ENCODE measurements around the gene IKZF1.

Gene IKZF1

DNA sequence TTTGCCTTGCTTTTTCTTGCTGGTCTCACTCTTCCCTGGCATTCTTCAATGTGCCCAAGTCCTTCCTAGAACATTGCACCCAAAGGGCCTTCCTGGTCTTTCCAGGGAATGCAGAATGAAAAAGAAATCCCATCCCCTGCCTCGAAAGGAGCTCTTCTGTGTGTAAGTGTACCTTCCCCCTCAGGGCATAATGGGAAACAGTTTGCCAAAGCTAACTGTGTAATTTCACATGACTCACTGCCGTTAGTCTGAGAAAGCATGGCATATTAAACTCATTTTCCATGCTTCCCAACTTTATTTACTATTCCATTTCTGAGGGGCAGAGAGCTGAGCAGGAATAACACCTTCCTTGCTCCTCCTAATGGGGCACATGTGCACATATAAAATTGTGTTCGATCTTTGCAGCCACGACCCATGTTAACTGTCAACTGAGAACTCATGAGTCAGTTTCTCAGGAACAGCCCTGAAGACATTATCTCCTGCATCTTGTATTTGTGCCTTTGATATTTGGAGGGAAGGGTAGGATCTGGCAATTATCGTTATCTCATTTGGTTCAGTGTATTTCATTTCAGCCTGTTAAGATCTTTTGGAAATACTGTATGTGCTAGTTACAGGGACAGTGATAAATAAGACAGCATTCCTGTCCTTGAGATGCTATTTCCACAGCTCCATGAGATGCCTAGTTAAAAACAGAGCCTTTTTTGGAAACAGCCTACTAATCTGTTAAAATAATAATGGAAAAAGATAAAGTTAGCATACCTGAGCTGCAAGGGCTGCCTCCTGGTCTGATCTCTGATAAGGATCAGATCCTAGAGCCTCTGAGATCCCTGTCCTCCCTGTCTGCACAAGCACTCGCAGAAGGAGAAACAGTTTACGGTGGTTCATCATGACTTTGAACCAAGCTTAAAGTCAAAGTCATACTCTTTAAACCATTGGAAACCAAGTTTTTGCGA lies 42.3 kb downstream of the IKZF1 start:
- H2AFZ ChIP-seq (ENCODE audit: low read depth, low read length): no peak overlapping the region
- no peaks in the 10 kb centered on the region for H3K9me3 ChIP-seq (ENCODE audit: insufficient read depth, low read length, severe bottlenecking)
- no peaks in the 10 kb centered on the region for H4K20me1 ChIP-seq (ENCODE audit: insufficient read depth, low read length)
- H3K27ac ChIP-seq (ENCODE audit: low read length): peak overlapping the region; percentile 51
- H3K9ac ChIP-seq (ENCODE audit: low read depth, low read length): no peak overlapping the region
- peaks cover 81% of the 10 kb centered on the region for H3K36me3 ChIP-seq (ENCODE audit: insufficient read depth, low read length)
- H3K79me2 ChIP-seq (ENCODE audit: insufficient read depth, low read length): peaks cover 98% of the 10 kb centered on the region
- DNase-seq: no peak
- peaks cover 93% of the 10 kb centered on the region for H3K4me1 ChIP-seq (ENCODE audit: insufficient read depth, low read length)
- H3K4me3 ChIP-seq (ENCODE audit: low read depth in 1 of 2, low read length in 2 of 2): no peak overlapping the region
- no peaks in the 10 kb centered on the region for H3K27me3 ChIP-seq (ENCODE audit: insufficient read depth, low read length, poor library complexity)
- ATAC-seq (ENCODE audit: insufficient read depth, low read depth): no peak
- no peak for TF ChIP-seq EZH2 (IDR thresholded peaks at IDR 0.05; ENCODE audit: borderline replicate concordance, low read depth, low read length, severe bottlenecking)
- TF ChIP-seq, protein P1, sequence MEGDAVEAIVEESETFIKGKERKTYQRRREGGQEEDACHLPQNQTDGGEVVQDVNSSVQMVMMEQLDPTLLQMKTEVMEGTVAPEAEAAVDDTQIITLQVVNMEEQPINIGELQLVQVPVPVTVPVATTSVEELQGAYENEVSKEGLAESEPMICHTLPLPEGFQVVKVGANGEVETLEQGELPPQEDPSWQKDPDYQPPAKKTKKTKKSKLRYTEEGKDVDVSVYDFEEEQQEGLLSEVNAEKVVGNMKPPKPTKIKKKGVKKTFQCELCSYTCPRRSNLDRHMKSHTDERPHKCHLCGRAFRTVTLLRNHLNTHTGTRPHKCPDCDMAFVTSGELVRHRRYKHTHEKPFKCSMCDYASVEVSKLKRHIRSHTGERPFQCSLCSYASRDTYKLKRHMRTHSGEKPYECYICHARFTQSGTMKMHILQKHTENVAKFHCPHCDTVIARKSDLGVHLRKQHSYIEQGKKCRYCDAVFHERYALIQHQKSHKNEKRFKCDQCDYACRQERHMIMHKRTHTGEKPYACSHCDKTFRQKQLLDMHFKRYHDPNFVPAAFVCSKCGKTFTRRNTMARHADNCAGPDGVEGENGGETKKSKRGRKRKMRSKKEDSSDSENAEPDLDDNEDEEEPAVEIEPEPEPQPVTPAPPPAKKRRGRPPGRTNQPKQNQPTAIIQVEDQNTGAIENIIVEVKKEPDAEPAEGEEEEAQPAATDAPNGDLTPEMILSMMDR (IDR thresholded peaks at IDR 0.05; ENCODE audit: borderline replicate concordance, extremely low read depth, low read length, poor library complexity, severe bottlenecking): no peak
- no peak overlapping the region for H3K4me2 ChIP-seq (ENCODE audit: insufficient read depth, low read length)

DNA sequence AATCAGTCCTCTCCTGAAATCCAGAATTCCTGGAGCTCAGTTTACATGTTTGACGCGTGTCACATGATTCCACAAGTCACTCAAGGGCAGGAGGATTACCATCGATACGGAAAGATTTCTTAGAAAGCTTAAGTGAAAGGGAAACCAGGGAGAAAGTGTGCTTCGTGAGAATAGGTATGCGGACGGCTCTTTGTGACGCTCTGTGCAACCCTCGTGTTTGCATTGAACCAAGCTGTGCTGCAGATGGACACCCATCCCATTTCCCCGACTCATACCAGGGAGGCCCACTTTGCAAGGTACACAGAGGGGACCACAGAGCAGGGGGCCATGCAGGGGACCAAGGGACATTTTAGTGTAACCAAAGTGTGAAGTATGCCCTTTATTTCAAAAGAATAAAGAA lies 43.2 kb downstream of the IKZF1 start:
- Histone ChIP-seq H4K20me1 (ENCODE audit: insufficient read depth, low read length) (no peaks in the 10 kb centered on the region), H3K4me1 (ENCODE audit: insufficient read depth, low read length) (peaks cover 88% of the 10 kb centered on the region), H3K9me3 (ENCODE audit: insufficient read depth, low read length, severe bottlenecking) (no peaks in the 10 kb centered on the region), H2AFZ (ENCODE audit: low read depth, low read length) (no peak overlapping the region), H3K4me2 (ENCODE audit: insufficient read depth, low read length) (no peak overlapping the region), H3K27me3 (ENCODE audit: insufficient read depth, low read length, poor library complexity) (no peaks in the 10 kb centered on the region), H3K4me3 (ENCODE audit: low read depth in 1 of 2, low read length in 2 of 2) (no peak overlapping the region), H3K27ac (ENCODE audit: low read length) (peak overlapping the region; percentile 51; the same call in 1 of the 2 replicates), H3K79me2 (ENCODE audit: insufficient read depth, low read length) (peaks cover 98% of the 10 kb centered on the region), H3K36me3 (ENCODE audit: insufficient read depth, low read length) (peaks cover 88% of the 10 kb centered on the region), H3K9ac (ENCODE audit: low read depth, low read length) (no peak overlapping the region)
- no peak for DNase-seq
- no peak for TF ChIP-seq EZH2 (IDR thresholded peaks at IDR 0.05; ENCODE audit: borderline replicate concordance, low read depth, low read length, severe bottlenecking)
- TF ChIP-seq, protein P1 (IDR thresholded peaks at IDR 0.05; ENCODE audit: borderline replicate concordance, extremely low read depth, low read length, poor library complexity, severe bottlenecking): no peak
- no peak for ATAC-seq (ENCODE audit: insufficient read depth, low read depth)

DNA sequence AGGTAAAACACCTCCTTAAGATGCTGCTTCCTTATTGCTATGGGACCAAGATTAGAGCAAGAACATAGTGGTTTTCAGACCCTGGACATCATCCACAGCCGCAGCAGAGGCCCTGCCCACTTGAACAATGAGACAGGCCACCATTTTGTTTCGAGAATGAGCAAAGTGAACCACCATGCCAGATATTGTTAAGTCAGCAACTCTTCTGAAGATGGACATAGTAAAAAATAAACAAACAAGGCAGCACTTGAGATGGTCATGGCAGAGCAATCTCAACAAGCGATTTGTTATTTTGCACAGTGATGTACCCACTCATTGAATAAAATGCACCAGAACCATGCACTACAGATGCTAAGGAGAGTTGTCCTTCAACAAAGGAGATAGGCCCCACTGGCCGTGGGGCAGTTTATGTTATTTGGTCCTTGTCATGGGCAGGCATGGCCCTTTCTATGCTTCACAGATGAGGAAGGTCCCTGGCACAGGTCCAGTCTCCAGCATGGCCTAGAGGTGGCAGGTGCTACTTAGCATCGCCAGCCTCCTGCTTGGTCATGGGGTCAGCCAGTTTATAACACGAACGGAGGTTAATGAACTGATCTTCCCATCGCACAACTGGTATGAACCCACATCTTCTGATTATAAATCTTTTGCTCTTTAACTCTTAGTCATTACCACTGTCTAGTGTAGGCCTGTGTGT lies 44.1 kb downstream of the IKZF1 start:
- Histone ChIP-seq H3K27ac (ENCODE audit: low read length) (peak overlapping the region; percentile 51), H2AFZ (ENCODE audit: low read depth, low read length) (no peak overlapping the region), H3K79me2 (ENCODE audit: insufficient read depth, low read length) (peaks cover 99% of the 10 kb centered on the region), H3K4me1 (ENCODE audit: insufficient read depth, low read length) (peaks cover 86% of the 10 kb centered on the region), H3K4me2 (ENCODE audit: insufficient read depth, low read length) (no peak overlapping the region), H4K20me1 (ENCODE audit: insufficient read depth, low read length) (no peaks in the 10 kb centered on the region), H3K36me3 (ENCODE audit: insufficient read depth, low read length) (peaks cover 92% of the 10 kb centered on the region), H3K9ac (ENCODE audit: low read depth, low read length) (no peak overlapping the region), H3K9me3 (ENCODE audit: insufficient read depth, low read length, severe bottlenecking) (no peaks in the 10 kb centered on the region), H3K27me3 (ENCODE audit: insufficient read depth, low read length, poor library complexity) (no peaks in the 10 kb centered on the region), H3K4me3 (ENCODE audit: low read depth in 1 of 2, low read length in 2 of 2) (no peak overlapping the region)
- no peak for ATAC-seq (ENCODE audit: insufficient read depth, low read depth)
- no peak for DNase-seq
- TF ChIP-seq, protein P1 (IDR thresholded peaks at IDR 0.05; ENCODE audit: borderline replicate concordance, extremely low read depth, low read length, poor library complexity, severe bottlenecking): no peak
- no peak for TF ChIP-seq EZH2 (IDR thresholded peaks at IDR 0.05; ENCODE audit: borderline replicate concordance, low read depth, low read length, severe bottlenecking)

All from DND-41 (cell line).